ENCODE data around the gene CDH4.

Gene CDH4

DNA sequence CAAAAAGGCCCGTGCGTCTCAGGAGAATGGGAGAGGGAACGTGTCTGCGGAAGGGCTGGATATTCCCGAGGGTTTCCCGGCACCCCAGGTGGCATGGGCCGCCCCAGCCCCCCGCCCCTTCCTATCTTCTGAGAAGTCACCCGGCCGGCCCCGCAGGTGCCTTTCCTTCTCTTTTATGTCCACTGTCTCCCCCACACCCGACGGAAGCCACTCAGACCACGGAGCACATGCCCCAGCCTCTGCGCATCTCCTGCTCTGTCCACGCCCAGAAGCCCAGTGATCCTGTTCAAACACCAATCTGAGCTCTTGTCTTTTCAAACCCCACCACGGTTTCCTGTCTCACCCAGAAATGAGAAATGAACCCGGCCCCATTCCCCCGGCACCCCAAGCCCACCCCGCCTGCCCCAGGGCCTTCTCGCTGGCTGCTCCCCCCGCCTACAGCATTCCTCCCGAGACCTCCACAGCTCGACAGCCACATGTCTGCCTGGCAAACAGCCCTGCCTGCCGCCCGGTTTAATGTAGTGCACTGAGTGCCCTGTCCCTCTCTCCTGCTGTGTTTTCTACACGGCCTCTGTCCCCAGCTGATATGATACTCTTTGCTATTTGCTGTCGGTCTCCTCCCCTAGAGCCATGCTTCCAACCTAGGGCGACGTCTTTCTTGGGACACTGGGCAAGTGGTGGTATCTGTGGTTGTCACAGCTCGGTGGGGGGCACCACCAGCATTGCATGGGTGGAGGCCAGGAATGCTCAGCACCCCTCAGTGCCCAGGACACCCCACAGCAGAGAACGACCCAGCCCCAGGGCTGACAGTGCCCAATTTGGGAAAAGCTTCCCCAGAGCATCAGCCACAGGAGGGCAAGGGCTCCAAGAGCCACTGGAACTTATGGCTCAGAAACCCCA is 630.9 kb downstream of the CDH4 start:
- DNase-seq (ENCODE audit: low read depth) = no peak

DNA sequence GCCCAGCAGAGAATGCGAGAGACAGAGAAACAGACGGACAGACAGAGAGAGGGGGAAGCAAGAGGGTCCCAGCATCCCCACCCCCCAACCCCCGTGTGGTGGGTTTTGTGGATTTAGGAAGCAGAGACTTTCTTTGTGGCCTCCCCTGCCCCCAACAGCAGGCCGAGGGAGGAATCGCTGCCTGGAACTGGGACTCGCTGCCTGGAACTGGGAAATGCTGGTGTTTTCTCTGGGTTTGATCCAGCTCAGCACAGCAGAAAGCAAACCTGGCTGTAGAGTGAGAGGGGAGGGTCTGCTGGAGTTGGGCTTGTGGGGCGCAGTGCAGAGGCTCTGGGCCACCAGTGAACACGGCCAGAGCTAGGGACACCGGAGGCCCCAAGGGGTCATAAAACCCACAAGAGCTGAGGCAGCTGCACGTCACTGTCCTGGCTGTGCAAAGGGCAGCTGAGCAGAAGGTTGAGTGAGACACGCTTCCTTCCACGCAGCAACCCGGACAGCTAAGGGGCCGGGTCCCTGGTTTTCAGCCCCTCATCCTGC is 631.9 kb downstream of the CDH4 start:
- no peak for DNase-seq (ENCODE audit: low read depth)

DNA sequence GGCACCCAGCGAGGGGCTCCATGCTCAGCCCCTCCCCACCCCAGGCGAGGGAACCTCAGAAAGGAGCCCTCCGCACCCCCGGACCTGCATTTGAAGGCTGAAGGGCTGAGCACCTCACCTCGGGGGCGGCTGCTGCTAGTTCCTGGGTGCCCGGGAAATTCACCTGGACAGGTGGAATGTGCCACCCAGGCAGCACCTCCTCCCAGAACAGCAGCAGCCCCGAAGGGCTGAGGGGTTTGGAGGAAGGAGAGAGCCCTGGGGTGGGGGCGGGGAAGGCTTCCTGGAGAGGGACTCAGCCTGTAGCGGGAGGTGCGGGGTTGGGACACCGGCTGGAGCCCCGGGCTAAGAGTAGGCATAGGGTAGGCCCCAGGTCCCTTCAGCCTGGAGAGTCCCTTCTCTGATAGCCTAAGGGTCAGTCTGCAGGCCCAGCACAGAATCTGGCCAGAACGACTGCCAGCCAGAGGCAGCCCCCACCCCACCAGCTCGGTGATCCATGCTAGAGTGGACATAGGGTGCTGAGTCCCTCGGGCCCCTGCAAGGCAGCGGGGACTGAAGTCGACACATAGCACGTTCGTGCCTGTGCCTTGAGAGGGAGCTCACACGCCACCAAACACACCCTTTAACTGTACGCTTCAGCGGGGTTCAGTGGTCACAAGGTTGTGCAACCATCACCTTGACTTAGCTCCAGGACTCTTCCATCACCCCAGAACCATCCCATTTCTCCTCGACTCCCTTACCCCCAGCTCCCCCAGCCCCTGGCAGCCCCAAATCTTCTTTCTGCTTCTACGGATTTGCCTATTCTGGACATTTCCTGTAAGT is 632.7 kb downstream of the CDH4 start:
- no peak for DNase-seq (ENCODE audit: low read depth)

DNA sequence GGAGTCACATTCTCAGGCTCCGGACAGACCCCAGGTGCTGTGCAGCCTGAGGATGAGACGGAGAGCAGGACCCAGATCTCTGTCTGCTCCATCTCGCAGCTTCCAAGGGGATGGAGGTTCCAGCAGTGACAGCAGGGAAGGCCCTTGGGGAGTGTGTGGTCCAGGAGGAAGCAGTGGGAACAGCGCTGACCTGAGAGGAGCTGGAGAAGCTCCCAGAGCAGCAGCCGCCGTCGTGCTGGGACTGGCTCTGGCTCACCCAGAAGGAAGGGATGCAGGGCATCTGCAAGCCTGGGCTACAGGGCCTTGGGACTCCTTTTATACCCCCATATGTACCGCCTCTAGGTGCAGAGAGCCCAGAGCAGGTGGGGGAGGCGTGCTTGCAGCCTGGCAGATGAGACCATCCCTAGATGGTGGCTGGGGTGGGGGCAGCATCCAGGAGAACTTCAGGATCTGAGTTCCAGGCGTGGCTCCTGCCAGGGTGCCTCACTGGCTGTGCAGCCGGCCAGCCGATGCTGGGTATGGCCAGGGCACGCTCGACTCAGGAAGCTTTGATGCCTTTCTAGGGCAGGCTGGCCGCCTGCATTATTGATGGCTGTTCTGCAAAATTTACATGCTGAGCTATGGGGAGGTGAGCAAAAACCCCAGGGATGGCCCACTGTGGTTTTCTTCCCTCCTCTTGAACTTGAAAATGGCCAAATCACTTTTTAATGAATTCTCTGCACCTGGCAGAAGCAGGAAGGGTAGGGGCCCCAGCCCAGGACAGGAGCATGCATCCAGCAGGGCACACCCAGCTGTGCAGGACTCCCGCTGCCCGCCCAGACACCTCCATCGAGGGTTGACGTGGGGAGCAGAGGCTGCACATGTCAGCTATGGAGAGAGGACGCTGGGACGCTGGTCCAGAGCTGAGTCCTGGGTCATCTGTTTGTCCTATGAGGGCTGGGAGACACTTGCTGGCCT is 634.0 kb downstream of the CDH4 start:
- DNase-seq (ENCODE audit: low read depth) = no peak

DNA sequence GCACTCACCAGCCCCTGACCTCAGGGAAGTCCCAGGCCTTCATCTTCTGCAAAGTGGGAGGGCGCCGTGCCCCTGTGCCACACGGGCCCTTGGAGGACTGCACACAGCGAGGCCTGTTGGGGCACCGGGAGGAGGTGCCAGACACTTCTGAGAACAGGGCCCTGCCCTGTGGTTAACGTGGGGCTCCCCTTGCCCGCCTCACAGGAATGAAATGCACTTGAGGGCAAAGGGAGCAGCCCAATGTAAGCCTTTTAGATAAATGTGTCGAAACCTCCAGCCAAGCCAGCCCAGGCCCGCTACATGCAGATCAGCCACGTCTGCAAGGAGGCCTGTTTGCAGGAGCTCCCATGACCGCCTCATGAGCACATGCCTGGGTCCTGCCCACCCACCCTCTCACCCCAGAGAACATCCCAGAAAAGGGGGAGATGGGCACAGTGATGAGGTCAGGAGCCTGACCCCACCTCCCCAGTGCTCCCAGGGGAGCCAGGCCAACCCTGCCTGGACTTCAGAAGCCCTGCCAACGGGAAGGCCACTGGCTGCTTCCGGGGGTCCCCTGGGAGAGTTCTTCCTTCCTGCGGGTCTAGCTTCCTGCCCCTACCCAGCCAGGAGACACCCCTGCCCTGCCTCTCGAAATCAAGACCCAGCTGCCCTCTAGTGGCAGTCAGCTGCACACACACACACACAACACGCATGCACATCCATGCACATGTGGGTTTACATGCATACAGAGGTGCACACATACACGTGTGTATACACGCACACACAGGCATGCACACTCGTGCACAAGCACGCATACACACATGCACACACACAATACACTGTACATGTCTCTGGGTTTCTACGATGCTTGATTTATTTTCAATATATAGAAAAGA is 634.9 kb downstream of the CDH4 start:
- no peak for DNase-seq (ENCODE audit: low read depth)

DNA sequence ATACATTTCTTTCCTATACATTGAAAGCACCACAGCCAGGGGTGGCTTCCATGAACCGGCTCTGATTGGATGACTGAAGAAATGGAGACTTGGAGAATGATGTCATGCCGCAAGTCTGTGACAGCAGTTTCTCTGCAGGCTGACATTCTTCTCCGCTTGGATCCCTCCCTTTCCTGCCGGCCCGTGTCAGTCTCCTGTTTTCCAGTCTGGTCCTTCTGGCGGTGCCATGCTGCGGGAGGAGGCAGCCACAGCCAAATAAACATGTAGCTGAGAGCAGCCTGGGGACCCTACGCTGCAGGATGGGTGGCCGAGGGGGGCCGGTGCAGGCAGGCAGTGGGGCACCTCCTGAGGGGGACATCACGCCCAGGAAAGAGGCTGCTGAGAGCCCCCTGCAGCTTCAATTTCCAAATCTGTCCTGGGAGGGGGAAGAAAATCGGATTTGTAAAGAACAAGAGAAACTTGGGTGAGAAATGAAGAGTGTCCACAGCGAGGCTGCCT is 635.6 kb downstream of the CDH4 start:
- DNase-seq (ENCODE audit: low read depth) = no peak

DNA sequence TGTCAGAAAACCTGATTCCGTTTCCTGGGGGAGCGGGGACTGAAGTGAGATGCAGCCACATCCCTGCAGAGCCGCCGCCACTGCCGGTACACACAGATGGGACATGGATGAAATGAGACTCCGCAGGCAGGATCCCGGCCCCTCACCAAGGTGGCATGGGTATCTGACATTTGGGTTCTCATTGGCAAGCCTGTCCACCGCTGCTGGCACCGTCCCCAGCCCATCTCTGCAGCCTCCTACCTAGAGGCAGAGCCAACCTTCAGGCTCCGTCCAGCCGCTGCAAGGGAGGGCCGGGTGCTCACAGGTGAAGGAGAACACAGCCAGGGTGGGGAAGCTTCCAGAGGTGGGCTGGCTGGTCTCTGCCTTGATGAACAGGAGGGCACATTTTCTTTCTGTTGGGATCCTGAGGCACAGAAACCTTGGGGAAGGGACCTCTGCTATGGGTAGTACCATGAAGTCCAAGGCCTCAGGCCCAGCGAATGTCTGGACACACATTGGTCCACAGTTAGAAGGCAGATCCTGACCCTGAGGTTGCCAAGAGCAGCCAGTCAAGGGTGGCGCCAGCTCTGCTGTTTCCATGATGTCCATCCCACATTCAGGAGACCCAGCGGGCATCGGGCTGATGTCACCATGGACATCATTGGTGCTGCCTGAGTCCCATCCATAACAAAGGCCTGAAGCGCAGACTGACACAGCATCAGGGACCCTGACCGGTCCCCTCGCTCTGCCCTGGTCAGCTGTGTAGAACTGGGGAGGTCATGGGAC is 636.2 kb downstream of the CDH4 start:
- no peak for DNase-seq (ENCODE audit: low read depth)

DNA sequence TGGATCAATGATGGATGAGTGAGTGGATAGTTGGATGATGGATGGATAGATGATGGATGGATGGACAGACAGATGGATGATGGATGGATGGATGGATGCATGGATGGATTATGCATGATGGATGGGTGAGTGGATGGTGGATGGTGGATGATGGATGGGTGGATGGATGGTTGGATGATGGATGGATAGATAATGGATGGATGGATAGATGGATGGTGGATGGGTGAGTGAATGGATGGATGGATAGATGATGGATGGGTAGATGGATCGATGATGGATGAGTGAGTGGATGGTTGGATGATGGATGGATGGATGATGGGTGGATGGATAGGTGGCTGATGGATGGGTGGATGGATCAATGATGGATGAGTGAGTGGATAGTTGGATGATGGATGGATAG is 637.6 kb downstream of the CDH4 start:
- DNase-seq (ENCODE audit: low read depth) = no peak

DNA sequence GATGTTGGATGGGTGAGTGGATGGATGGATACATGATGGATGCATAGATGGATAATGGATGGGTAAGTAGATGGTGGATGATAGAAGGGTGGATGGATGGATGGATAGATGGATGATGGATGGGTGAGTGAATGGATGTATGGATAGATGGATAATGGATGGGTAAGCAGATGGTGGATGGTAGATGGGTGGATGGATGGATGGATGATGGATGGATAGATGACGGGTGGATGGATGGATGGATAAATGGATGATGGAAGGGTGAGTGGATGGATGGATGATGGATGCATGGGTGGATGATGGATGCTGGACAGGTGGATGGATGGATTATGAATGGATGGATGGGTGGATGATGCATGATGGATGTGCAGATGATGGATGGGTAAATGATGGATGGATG is 638.1 kb downstream of the CDH4 start:
- DNase-seq (ENCODE audit: low read depth) = no peak

DNA sequence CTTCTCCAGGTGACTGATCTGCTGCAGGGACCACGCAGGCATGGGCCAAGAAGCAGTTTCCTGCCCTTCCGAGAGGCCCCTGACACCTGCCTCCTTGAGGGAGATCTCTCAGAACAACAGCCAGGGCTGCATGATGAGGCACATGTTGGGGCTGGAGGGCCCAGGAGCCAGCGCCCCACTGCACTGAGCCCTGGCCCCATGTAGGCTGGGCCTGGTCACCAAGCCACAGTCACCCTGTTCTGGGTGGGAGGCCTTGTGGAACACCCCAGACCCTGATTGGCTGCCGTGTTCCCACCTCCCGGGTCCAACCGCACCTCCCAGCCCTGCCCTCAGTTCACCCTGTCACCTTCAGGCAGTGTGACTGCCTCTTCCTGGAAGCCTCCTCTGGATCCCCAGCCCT is 639.4 kb downstream of the CDH4 start:
- no peak for DNase-seq (ENCODE audit: low read depth)

DNA sequence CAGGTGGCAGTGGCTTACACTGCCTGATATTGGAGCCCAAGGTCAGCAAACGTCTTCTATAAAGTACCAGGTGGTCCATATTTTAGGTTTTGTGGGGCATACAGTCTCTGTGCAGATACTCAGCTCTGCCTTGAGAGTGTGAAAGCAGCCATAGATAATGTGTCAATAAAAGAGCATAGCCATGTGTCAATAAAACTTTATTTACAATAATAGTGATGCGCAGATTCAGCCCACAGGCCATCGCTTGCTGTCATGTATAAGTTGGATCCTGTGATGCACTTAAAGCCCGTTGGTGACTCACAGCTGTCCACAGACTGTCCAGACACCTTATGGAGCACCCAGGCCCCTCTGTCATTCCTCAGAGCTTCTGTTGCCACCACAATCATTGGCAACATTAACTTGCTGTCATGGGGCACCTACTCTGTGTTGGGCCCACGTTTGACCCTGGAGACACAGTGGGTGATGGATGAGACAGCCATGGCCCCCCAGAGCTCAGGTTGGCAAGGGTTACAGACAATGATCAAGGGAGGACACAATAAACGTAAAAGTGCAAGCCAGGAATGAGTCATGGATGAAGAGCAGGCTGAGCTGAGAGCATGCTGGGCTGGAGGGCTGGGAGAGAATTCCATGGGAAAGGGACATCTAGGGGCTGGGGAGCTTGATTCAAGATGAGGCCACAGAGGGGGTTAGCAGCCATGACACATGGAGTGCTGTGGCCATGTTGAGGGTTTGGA is 640.0 kb downstream of the CDH4 start:
- no peak for DNase-seq (ENCODE audit: low read depth)

DNA sequence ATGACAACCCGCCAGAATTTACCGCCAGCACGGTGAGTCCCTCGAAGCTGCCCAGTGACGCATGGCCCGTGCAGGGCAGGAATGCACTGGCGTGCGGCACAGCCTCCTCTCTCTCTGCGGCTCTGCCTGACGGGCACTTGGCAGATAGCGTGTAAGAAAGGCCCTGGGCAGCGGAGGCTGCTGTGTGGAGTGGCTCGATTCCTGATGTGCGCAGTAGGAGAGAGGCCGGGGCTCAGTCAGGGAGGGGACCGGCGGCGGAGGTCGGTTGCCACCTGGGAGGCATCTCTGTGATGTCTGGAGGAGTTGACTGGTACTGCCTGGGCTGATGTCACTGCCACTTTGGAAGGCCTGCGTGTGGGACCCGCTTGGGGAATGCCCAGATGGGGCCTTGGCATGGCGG is 643.0 kb downstream of the CDH4 start:
- DNase-seq (ENCODE audit: low read depth) = no peak

DNA sequence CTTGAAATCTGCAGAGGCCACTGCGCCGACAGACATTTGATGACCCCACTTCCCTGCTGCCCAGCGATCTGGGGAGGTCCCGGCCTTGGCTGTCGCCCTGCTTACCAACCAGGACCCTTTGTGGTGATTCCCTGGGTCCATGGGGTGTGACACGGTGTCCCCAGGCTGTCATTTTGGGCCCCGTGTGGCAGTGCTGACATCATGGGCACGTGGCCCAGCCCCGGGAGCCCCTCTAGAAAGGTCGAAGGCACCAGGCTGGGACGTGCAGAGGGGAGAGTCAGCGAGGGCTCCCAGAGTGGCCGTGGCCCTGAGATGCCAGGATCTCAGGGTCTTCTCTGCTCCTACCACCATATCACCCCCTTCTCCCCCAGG is 643.6 kb downstream of the CDH4 start:
- DNase-seq (ENCODE audit: low read depth) = no peak

DNA sequence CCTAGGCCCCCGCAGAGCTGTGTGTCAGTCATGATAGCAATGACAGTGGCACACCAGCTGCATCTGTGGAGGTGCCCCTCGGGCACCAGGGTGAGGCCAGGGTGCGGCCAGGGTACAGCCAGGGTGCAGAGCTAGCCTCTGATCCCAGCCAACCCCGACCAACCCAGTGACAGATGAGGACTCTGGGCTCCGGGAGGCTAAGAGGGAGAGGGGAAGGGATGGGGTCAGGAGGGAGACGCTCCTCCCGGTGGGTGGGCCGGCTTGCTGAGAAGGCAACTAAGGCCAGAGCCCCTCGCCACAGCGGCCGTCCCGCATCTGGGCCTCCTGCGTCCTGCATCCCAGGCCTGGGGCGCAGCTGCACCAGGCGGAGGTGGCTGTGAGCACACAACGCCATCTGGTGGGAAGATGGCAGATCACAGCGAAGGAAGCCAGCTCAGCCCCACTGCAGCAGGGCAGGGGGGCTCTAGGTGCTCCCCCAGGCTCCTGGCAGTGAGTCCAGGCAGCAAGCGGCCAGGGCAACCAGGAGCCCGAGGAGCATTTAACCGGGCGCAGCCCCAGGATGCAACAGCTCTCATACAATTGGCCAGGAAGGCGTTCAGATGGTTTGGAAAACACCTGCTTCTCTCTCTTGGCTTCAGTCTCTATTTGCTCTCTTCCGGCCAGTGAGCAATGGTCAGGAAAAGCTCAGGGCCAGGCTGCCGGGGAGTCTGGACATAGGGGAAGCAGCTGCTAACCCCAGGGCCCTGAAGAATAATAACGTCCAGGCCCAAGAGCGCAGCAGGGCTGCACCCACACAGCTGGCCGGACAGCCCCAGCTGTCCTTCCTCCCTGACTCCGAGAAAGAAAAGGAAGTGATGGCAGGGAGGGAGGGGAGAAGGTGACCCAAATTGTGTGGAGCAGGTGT is 644.2 kb downstream of the CDH4 start:
- no peak for DNase-seq (ENCODE audit: low read depth)

DNA sequence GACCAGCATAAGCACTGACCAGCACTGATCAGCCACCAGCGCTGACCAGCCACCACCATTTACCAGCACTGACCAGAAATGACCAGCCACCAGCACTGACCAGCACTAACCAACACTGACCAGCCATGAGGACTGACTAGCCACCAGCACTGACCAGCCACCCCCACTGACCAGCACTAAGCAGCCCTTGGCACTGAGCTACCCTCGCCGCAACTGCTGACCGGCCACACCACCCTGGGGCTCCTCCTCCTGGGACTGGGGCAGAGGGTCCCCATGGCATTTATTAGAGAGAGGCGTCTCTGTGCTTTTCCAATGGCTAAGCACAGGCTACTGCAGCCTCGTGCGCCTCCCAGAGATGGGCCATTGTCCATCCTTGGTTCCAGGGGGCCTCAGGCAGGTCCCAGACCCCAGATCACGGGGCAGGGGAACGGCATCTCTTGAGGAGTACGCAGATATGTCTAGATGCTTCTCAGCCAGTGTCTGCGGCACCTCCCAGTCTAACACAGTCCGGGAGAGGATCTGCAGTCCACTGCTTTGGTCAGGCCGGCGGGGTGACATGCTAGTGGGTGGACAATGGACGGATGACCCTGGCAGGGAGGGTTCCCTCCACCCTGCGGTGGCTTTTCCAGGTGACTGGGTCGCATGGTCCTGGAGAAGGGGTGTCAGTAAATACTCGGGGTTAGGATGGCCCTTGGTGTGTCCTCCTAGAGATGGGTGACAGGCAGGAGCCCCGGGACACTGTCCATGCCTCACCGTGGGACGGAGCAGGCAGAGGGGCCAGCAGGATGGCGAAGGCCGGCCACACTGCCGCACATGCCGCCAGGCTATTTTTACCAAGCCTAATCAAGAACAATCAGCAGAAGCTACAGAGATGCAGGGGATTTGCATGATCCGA is 645.6 kb downstream of the CDH4 start:
- no peak for DNase-seq (ENCODE audit: low read depth)

DNA sequence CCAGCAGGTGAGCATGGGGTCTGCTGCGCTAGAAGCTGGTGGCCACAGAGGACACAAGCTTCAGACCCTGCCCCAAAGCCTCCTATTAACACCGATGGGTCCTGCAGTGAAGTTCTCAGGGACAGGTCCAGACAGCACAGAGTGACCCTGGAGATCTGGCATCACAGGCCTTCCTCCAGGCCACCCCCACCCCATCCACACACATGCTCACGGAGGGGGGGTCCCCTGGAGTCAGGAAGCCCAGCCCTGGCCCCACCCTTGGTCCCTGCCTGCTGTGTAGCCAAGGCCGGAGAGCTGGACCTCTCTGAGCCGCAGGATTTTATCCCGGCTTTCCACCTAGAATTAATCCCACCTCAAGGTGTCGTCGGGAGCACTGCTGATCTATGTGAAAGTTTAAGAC is 646.3 kb downstream of the CDH4 start:
- no peak for DNase-seq (ENCODE audit: low read depth)
